ENCODE measurements around the gene LRP1B. TPM values are rescaled to one million over a fixed set of nuclear protein-coding genes. Genes with fewer than 3 reads are reported as not detected.

The LRP1B gene
- total RNA-seq, 1 donor from 2014 or later, result 0.12 TPM

- no peak for DNase-seq (ENCODE audit: low read depth)
- H3K4me3 ChIP-seq (ENCODE audit: low read depth, low read length), result no peak overlapping the region
- TF ChIP-seq CTCF (conservative IDR thresholded peaks at IDR 0.05; ENCODE audit: low read depth, low read length), result no peak
These were observed 662.1 kb downstream of the LRP1B start for GRCh38 chr2:141468761-141469160.

GRCh38 chr2:141467331-141467730 is 663.5 kb downstream of the LRP1B start:
- no peak for TF ChIP-seq CTCF (conservative IDR thresholded peaks at IDR 0.05; ENCODE audit: low read depth, low read length)
- H3K4me3 ChIP-seq (ENCODE audit: low read depth, low read length), result no peak overlapping the region
- no peak for DNase-seq (ENCODE audit: low read depth)

- TF ChIP-seq CTCF (conservative IDR thresholded peaks at IDR 0.05; ENCODE audit: low read depth, low read length), result no peak
- DNase-seq (ENCODE audit: low read depth), result no peak
- no peak overlapping the region for H3K4me3 ChIP-seq (ENCODE audit: low read depth, low read length)
These were observed 665.8 kb downstream of the LRP1B start for GRCh38 chr2:141464995-141465394.

- no peak for DNase-seq (ENCODE audit: low read depth)
- H3K4me3 ChIP-seq (ENCODE audit: low read depth, low read length), result no peak overlapping the region
- TF ChIP-seq CTCF (conservative IDR thresholded peaks at IDR 0.05; ENCODE audit: low read depth, low read length), result no peak
These were observed 672.5 kb downstream of the LRP1B start for GRCh38 chr2:141458351-141458750.

- no peak for TF ChIP-seq CTCF (conservative IDR thresholded peaks at IDR 0.05; ENCODE audit: low read depth, low read length)
- no peak for DNase-seq (ENCODE audit: low read depth)
- H3K4me3 ChIP-seq (ENCODE audit: low read depth, low read length), result no peak overlapping the region
These were observed 674.9 kb downstream of the LRP1B start for GRCh38 chr2:141455877-141456276.

GRCh38 chr2:141455211-141455826 is 675.5 kb downstream of the LRP1B start:
- no peak for TF ChIP-seq CTCF (conservative IDR thresholded peaks at IDR 0.05; ENCODE audit: low read depth, low read length)
- no peak overlapping the region for H3K4me3 ChIP-seq (ENCODE audit: low read depth, low read length)
- DNase-seq (ENCODE audit: low read depth), result no peak

GRCh38 chr2:141440072-141440635 is 690.7 kb downstream of the LRP1B start:
- no peak for TF ChIP-seq CTCF (conservative IDR thresholded peaks at IDR 0.05; ENCODE audit: low read depth, low read length)
- H3K4me3 ChIP-seq (ENCODE audit: low read depth, low read length), result no peak overlapping the region
- DNase-seq (ENCODE audit: low read depth), result no peak

Data from epithelial cell of proximal tubule (primary cell).